ENCODE results near the gene HIGD1A.

DNA sequence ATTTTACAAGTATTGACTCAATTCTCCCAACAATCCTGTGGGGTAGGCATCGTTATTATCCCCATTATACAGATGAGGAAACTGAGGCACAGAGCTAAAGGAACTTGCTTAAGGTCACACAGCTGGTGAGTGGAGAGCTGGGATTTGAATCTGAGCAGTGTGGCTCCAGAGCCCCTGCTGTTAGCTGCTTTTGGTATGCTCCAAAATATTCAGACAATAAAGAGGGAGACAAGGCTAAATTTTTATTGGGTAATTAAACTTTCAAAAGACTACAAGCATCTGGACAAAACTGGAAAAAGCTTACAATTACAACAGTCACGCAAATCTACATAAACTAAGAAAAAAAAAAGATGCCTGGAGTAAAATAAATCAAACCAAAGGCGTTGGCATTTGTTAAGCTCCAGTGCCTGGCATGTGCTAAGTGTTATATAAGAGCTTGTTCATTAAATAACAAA, 59.0 kb downstream of the HIGD1A start:
- TF ChIP-seq EZH2 (IDR thresholded peaks at IDR 0.05; ENCODE audit: low read length, unreplicated experiment): no peak
- TF ChIP-seq, protein P1, sequence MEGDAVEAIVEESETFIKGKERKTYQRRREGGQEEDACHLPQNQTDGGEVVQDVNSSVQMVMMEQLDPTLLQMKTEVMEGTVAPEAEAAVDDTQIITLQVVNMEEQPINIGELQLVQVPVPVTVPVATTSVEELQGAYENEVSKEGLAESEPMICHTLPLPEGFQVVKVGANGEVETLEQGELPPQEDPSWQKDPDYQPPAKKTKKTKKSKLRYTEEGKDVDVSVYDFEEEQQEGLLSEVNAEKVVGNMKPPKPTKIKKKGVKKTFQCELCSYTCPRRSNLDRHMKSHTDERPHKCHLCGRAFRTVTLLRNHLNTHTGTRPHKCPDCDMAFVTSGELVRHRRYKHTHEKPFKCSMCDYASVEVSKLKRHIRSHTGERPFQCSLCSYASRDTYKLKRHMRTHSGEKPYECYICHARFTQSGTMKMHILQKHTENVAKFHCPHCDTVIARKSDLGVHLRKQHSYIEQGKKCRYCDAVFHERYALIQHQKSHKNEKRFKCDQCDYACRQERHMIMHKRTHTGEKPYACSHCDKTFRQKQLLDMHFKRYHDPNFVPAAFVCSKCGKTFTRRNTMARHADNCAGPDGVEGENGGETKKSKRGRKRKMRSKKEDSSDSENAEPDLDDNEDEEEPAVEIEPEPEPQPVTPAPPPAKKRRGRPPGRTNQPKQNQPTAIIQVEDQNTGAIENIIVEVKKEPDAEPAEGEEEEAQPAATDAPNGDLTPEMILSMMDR (conservative IDR thresholded peaks at IDR 0.05; ENCODE audit: low read depth, low read length): no peak
- no peak for TF ChIP-seq EZH2phosphoT487 (IDR thresholded peaks at IDR 0.05; ENCODE audit: borderline replicate concordance, low read length)

All from PC-3 (cell line).